AG04450 (cell line): ENCODE measurements around the gene GNGT1. TPM values are rescaled to one million over a fixed set of nuclear protein-coding genes. Genes with fewer than 3 reads are reported as not detected.
"Not testable (repeated sequence)": the region's sequence is repeated elsewhere in the genome, so short reads cannot be mapped to it uniquely, and the experiment has no call there.

ENCODE experiments used
- CTCF ChIA-PET: fragments of 300-600, 350-600 bp; formaldehyde crosslinking; extraction: SDS; loops from one replicate; lab custom pipeline; 2022; ENCODE audit warnings: antibody characterized with exemption, inconsistent platforms; lab: Charles Lee
- POLR2A ChIA-PET: fragments of 350-600 bp; formaldehyde crosslinking; extraction: SDS; loops from one replicate; lab custom pipeline; 2021; ENCODE audit warnings: antibody characterized with exemption, inconsistent platforms; lab: Yijun Ruan, JAX
- DNase-seq: peaks from one replicate; pipeline ENCODE4 v3.0.0-alpha.2; 2011; ENCODE audit warnings: low read depth, low spot score
- H3K27ac ChIP-seq: one replicate; pipeline ENCODE4 v1.5.1; 2012; ENCODE audit warnings: low read depth, low read length, control low read depth
- H3K27me3 ChIP-seq: one replicate; pipeline ENCODE4 v1.6.0; 2012; ENCODE audit warnings: low read length; ENCODE audit not compliant: control insufficient read depth, insufficient read depth
- H3K4me3 ChIP-seq: 2 replicates; pipeline ENCODE4 v1.5.1; 2011; ENCODE audit warnings: mild to moderate bottlenecking, low read depth, low read length, control low read depth
- H3K9me3 ChIP-seq: 2 replicates; pipeline ENCODE4 v1.5.1; 2012; ENCODE audit warnings: low read length; ENCODE audit not compliant: control insufficient read depth, insufficient read depth
- polyA plus RNA-seq: library from polyadenylated mRNA; depleted of rRNA; stranded (reverse); fragments of >200 nt; gene quantifications from 2 replicates; pipeline ENCODE4 v1.2.3, GENCODE V29; 2011
- TF ChIP-seq, protein P1 (sequence below): IDR thresholded peaks from 2 replicates; pipeline ENCODE4 v1.5.1; 2011; ENCODE audit warnings: low read depth, low read length, control low read depth, inconsistent platforms

GNGT1 gene
- polyA plus RNA-seq, 1 experiment: not detected

DNA sequence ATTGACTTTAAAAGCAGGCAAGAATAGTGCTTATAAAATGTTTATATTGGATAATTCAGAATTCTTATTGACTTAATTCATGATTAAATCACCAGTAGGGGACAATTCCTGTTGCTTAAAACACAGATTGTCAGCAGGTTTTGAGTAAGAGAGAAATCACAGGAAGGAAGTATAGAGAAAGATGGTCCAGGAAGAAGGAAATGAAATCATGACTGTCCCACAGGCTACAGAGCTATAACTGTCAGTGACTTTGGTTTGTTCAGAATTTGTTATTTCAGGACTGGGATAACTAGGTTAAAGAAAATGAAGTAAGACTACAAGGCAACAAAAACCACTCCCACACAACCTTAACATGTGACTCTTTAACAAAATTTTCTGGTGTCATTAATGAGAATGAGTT lies 6.8 kb downstream of the GNGT1 start:
- POLR2A ChIA-PET: no interaction called here
- Histone ChIP-seq H3K27ac (no peak overlapping the region), H3K27me3 (no peaks in the 10 kb centered on the region), H3K4me3 (no peak overlapping the region), H3K9me3 (no peaks in the 10 kb centered on the region)
- TF ChIP-seq, protein P1, sequence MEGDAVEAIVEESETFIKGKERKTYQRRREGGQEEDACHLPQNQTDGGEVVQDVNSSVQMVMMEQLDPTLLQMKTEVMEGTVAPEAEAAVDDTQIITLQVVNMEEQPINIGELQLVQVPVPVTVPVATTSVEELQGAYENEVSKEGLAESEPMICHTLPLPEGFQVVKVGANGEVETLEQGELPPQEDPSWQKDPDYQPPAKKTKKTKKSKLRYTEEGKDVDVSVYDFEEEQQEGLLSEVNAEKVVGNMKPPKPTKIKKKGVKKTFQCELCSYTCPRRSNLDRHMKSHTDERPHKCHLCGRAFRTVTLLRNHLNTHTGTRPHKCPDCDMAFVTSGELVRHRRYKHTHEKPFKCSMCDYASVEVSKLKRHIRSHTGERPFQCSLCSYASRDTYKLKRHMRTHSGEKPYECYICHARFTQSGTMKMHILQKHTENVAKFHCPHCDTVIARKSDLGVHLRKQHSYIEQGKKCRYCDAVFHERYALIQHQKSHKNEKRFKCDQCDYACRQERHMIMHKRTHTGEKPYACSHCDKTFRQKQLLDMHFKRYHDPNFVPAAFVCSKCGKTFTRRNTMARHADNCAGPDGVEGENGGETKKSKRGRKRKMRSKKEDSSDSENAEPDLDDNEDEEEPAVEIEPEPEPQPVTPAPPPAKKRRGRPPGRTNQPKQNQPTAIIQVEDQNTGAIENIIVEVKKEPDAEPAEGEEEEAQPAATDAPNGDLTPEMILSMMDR: no peak
- no peak for DNase-seq
- CTCF ChIA-PET: interaction anchor here (0.7 to 2.6 kb wide), 2 partner anchors 10 to 35 kb away, joined by 3 to 12 read pairs; no protein-coding TSS in a partner anchor

DNA sequence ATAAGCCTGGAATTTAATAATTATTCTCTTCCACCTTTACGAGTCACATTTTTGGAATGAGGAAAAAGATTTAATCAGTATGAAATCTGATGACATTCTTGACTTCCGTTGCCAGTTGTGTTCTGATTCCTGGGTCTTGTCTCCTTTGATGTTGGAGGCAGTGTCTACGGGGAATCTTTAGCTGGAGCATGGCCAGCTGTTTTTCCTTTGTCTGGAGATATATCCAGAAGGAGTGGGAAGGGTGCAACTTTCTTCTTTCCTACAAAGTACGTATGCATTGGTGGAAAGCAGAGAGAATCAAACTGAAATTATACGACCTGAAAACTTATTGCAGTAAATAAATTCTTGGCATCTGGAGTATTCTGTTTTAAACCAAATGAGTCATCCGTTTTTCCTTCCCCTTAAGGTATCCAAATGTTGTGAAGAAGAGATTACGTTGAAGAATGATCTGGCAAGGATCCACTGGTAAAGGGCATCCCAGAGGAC lies 8.3 kb downstream of the GNGT1 start:
- TF ChIP-seq, protein P1: no peak
- Histone ChIP-seq H3K4me3 (no peak overlapping the region), H3K27me3 (no peaks in the 10 kb centered on the region), H3K9me3 (no peaks in the 10 kb centered on the region), H3K27ac (no peak overlapping the region)
- DNase-seq: peak; percentile 23
- ChIA-PET POLR2A (interaction anchor here (0.7 kb wide), 1 partner anchor 107 kb away, joined by 3 read pairs; no protein-coding TSS in a partner anchor), CTCF (interaction anchor here (0.6 to 2.6 kb wide), 3 partner anchors 12 to 522 kb away, joined by 3 to 12 read pairs (median 4); no protein-coding TSS in a partner anchor)

DNA sequence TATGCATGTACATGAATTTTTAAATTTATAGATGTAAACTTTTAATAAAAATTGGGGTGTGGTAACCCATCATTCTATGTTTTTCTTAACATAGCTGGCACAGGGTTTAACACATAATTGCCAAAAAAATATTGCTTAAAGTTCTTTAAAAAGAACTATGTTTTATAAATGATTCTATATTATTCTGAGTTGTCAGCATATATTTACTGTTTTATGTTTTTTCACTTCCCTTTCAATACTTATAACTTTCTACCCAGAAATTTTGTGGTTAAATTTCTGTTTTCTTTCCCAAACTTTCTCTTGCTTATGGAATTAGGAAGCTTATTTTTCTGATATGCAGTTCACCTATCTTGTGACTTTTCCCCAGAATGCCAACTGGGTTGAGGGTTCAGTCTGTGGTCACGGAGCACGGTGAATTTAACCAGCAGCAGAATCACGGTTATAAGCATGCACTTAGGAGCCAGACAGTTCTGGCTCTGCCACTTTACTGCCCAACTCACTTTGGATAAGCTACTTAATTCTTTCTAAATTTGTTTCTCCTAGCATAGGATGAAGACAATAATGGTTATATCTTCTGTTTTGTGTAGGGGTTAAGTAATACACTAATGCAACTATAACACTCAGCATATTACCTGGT lies 9.0 kb downstream of the GNGT1 start:
- ChIA-PET CTCF (interaction anchor here (2.6 kb wide), 1 partner anchor 12 kb away, joined by 12 read pairs; no protein-coding TSS in a partner anchor), POLR2A (interaction anchor here (0.7 kb wide), 1 partner anchor 106 kb away, joined by 3 read pairs; no protein-coding TSS in a partner anchor)
- H3K27ac ChIP-seq, H3K9me3 ChIP-seq, H3K27me3 ChIP-seq, DNase-seq, H3K4me3 ChIP-seq: not testable (repeated sequence)

DNA sequence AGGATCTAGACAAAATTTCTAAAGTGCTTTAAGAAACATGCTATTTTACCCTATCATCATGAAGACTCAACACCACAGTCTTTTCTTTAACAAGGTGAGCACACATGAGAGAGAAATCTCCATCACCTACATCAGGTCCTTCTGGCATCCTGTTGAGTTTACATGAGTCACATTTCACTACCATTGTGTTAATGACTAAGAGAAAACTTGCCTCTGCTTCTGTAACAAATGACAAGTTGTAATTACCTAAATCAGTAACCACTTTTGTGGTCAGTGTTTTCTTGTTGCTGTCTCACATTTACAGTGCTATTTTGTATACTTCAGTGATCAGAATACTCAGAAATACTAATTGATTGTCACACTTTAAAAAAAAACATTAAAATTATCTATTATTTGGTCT lies 9.5 kb downstream of the GNGT1 start:
- CTCF ChIA-PET: interaction anchor here (2.6 kb wide), 1 partner anchor 13 kb away, joined by 12 read pairs; no protein-coding TSS in a partner anchor
- H3K27me3 ChIP-seq, H3K9me3 ChIP-seq, DNase-seq, POLR2A ChIA-PET, H3K4me3 ChIP-seq, H3K27ac ChIP-seq: not testable (repeated sequence)

DNA sequence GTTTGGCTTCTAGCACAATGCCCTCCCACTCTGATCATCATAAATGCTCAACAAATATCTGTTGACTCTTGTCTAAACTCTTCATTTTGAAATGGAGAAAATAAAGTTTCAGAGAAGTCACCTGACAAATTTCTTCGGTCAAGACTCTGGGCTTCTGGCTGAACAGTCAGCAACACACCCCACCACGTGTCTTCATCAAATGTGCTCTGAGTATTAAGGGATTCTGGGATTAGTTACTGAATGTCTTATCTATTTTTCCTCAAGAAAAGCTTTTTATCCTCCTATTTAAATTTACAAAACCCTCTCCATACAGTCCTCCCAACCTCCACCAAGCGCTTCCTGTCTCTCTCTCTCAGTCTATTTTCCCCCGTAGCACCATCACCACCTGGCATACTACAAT lies 9.9 kb downstream of the GNGT1 start:
- POLR2A ChIA-PET, H3K9me3 ChIP-seq, DNase-seq, H3K4me3 ChIP-seq, H3K27ac ChIP-seq, CTCF ChIA-PET, H3K27me3 ChIP-seq: not testable (repeated sequence)

DNA sequence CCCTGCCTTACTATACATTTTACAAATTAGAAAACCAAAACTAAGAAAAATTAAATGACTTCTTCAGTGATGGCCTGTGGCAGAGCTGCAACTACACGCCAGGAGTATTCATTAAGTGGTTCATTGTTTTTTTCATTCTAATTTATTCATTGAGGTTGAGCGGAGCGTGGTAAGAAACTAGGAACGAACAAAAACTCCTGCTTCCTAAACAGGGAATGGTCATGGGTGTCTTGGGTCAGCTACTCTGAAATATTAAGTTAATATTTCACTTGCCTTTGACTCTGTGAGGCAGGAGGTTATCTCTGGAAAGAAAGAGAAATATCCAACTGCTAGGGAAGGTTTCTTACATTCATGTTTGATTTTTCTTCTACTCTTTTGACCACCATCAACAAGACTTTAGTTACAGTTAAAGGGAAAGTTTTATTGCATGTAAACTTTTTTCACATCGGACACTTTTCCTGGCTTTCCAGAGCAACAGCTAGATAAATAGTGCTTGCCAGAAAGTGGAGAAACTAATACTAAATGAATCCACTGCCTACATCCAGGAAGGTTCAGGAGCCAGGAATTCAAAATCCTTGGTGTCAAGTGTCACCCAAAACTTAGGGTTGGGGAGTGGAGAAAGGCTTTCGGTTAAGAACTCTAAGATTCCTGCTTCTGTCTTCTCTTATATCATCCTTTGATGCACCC lies 14.3 kb downstream of the GNGT1 start:
- CTCF ChIA-PET: interaction anchor here (0.5 to 2.8 kb wide), 7 partner anchors 11 to 474 kb away, joined by 3 to 16 read pairs (median 4); partner anchors contain the start of genes COL1A2 and TFPI2
- Histone ChIP-seq H3K27me3 (no peaks in the 10 kb centered on the region), H3K27ac (no peak overlapping the region), H3K9me3 (no peaks in the 10 kb centered on the region), H3K4me3 (no peak overlapping the region)
- no peak for DNase-seq
- POLR2A ChIA-PET: interaction anchor here (0.6 to 1.4 kb wide), 6 partner anchors 21 to 835 kb away, joined by 3 to 5 read pairs (median 4); no protein-coding TSS in a partner anchor
- TF ChIP-seq, protein P1: no peak
